HK-2 (cell line): Measurements from ENCODE around the gene DNALI1.
"Not testable (repeated sequence)": the region's sequence is repeated elsewhere in the genome, so short reads cannot be mapped to it uniquely, and the experiment has no call there.

Experiments
- DNase-seq: peaks from one replicate; pipeline ENCODE4 v3.0.0-alpha.2; 2018; ENCODE audit not compliant: unreplicated experiment

Gene DNALI1

DNA sequence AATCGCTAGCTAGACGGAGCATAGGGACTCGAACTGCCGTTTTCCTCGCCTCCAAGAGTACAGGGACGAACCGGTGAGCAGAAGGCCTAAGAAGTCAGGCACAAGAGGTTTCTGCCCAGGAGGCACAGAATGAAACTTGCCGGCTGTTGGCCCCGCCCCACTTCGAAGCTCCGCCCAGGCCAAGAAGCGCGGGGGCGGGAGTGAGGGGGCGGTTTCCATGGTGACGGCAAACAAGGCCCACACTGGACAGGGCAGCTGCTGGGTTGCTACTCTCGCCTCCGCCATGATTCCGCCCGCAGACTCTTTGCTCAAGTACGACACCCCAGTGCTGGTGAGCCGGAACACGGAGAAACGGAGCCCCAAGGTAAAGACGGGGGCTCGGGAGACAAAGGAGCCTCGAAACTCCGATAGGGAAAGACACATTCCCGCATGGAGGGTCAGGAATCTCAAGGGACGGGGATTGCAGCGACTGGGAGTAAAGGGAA lies at the start of gene DNALI1:
Gene DNALI1 (plus strand): TSS at position 229 of the 485 bp plus-strand sequence. CDS start 55 bp downstream, at position 284.
- no peak for DNase-seq

DNA sequence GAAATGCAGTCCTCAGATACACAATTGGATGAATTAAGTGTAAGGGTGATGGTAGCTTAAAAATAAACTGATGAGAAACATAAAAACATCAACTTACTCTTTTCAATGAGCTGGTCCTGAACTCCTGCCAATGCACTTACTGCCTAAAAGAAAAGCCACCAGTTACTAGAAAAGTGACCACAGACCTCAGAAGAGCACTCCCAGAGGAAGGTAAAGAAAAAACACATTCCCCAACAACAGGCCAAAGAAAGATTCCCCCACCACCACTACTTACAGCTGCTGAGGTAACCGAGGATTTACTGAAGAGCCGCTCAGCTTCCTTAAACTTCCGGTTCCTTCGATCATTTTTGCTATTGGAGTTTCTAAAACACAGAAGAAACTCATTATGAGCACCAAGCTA lies 47.6 kb upstream of the DNALI1 start:
- DNase-seq = no peak

DNA sequence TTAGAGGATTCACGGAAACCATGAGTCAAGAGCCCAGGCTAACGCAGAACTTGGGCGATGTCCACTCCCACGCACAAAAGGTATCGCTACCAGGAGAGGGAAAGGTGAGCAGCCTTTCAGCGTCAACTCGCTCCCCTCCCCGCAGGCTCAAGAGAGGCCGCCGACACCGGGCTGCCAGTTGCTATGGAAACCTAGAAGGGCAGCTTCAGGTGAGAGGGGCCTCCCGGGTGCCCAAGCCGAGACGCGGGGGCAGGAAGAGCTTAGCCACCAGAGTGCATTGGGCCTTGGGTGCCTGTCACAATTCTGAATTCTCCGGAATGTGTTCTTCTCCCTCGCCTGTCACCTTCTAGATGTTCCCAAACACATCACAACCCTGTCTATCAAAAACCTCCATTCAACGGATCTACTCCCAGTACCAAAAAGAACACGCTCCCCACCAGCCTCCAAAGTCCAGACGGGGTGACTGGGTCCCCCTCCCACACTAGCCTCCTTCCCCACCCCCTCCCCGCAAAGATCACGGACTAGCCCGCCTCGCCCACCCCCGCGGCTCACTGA lies 42.9 kb upstream of the DNALI1 start:
- DNase-seq = peak; percentile 24

DNA sequence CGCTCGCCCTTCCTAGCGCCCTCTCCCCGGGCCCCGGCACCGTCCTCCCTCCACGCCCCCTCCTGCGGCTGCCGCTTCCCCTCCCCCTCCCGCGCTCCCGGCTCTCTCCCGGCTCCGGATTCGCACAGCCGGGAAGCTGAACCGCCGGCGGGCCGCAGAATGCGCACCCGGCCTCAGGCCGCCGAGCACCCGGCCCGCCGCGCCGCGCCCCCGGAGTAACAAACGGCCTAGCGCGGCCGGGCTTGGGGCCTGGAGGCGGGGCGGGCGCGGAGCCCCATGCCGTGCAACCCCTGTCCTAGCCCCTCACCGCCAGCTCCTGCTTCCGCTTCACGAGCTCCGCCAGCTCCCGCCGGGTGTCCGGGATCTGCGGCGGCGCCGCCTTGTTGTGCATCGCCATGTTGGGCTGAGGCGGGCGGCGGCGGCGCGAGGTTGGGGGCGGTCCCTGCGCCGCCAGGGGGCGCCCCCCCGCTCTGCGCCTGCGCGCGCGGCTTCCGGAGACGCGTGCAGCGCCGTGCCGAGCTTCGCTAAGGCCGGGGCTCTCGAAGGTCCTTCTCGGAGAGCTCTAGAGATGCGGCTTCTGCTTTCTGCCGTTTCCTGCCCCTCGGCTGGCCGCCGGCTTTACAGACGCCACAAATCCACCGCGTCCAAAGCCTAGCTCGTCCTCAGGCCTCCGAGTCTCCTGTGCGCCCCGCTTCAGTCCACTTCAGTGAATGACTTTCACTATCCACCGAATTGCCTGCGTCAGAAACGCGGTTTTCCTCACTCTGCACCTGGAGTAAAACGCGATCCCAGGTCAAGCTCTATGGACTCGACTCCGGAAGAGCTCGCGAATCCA lies 42.2 kb upstream of the DNALI1 start, which contains the start of gene MEAF6:
Gene MEAF6 (minus strand): TSS at position 417 of the 835 bp plus-strand sequence. CDS start 20 bp downstream, at position 397.
- peak; percentile 88 for DNase-seq

DNA sequence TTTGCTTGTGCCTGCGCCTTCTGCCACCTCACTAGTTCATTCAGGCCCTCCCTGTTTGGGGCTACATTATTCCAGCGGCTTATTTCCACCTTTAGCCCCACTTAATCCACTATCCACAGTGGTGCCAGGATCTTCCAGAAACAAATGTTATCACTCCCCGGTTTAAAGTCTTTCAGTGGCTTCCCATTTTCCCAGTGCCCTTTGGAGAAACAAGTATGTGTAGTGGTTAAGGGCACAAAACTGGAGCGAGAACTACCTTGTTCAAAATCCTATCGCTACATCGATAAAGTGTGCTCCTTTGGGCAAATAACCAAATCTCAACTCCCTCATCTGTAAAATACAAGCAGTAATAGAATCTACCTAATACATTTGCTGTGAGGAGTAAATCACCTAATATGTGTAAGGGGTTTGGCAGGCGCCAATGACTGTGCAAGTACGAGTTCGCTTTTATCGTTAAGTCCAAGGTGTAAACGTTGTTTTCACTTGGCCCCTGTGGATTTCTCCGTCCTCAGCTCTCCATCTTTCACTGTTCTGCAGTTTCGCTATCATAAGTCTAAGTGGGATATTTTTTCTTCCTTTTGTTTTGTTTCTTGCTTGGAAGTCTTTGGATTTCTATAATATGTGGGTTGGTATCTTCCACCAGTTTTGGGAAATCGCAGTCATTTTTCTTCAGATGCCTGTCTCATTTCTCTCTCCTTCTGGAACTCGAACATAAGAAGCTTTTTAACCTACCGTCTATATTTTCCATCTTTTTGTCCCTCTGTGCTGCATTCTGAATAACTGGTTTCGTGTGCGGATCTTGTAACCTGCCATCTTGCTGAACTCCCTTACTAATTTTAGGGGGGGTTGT lies 41.3 kb upstream of the DNALI1 start:
- no peak for DNase-seq

DNA sequence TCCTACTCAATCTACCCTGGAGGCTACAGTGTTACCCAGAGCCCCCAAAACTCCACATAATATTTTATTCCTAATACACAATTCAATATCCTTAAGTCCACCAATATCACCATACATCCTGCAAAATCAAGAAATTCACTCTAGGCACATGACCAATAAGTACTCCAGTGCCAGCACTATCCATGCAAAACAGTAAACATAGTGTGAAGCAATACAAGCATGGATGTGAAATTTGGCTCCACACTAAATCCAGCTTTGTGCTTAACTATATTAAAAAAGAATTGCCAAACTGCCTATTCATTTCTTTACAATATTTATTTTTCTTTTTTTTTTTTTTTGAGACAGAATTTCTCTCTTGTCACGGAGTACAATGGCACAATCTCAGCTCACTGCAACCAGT lies 39.2 kb upstream of the DNALI1 start:
- DNase-seq = no peak

DNA sequence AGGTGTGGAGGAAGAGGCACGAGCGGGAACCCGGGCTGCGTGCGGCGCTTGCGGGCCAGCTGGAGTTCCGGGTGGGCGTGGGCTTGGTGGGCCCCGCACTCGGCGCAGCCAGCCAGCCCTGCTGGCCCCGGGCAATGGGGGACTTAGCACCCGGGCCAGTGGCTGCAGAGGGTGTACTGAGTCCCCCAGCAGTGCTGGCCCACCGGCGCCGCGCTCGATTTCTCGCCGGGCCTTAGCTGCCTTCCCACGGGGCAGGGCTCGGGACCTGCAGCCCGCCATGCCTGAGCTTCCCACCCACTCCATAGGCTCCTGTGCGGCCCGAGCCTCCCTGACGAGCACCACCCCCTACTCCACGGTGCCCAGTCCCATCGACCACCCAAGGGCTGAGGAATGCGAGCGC lies 38.5 kb upstream of the DNALI1 start:
- not testable (repeated sequence) for DNase-seq

DNA sequence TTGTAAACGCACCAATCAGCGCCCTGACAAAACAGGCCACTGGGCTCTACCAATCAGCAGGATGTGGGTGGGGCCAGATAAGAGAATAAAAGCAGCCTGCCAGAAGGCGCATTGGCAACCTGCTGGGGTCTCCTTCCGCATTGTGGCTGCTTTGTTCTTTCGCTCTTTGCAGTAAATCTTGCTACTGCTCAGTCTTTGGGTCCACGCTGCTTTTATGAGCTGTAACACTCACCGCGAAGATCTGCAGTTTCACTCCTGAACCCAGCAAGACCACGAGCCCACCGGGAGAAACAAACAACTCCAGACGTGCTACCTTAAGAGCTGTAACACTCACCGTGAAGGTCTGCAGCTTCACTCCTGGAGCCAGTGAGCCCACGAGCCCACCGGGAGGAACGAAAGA lies 37.8 kb upstream of the DNALI1 start:
- not testable (repeated sequence) for DNase-seq

DNA sequence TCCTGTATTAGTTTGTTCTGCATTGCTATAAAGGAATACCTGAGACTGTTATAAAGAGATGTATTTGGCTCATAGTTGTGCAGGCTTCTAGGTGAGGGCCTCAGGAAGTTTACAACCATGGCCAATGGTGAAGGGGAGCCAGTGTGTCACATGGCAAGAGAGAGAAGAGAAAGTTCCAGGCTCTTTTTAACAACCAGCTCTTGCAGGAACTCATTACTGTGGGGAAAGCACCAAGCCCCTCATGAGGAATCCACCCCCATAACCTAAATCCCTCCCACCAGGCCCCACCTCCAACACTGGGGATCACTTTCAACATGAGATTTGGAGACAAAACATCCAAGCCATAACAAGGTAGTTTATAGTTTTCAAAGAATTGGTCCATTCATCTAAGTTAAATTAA lies 37.1 kb upstream of the DNALI1 start:
- DNase-seq = no peak

DNA sequence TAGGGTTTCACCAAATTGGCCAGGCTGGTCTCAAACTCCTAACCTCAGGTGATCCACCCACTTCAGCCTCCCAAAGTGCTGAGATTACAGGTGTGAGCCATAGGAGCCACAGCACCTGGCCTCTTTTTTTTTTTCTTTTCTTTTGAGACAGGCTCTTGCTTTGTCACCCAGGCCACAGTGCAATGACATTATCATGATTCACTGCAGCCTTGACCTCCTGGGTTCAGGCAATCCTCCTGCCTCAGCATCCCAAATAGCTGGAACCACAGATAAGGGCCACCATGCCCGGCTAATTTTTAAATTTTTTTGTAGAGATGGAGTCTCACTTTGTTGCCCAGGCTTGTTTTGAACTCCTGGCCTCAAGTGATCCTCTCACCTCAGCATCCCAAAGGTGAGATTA lies 26.9 kb upstream of the DNALI1 start:
- DNase-seq = not testable (repeated sequence)

DNA sequence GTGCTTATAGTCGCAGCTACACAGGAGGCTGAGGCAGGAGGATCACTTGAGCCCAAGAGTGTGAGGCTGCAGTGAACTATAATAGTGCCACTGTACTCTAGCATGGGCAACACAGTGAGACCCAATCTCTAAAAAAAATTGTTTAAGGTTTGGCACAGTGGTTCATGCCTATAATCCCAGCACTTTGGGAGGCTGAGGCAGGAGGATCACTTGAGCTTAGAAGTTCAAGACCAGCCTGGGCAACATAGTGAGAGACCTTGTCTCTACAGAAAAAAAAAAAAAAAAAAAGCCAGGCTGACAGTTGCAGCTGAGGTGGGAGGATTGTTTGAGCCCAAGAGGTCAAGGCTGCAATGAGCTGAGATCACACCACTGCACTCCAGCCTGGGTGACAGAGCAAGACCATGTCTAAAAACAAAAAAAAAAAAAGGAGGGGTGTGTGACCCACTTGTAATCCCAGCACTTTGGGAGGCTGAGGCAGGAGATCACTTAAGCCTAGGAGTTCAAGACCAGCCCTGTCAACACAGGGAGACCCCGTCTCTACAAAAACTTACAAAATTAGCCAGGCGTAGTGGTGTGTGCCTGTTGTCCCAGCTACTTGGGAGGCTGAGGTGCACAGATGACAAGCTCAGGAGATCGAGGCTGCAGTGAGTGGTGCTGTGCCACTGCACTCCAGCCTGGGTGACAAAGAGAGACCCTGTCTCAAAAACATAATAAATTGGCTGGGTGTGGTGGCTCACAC lies 24.2 kb upstream of the DNALI1 start:
- not testable (repeated sequence) for DNase-seq

DNA sequence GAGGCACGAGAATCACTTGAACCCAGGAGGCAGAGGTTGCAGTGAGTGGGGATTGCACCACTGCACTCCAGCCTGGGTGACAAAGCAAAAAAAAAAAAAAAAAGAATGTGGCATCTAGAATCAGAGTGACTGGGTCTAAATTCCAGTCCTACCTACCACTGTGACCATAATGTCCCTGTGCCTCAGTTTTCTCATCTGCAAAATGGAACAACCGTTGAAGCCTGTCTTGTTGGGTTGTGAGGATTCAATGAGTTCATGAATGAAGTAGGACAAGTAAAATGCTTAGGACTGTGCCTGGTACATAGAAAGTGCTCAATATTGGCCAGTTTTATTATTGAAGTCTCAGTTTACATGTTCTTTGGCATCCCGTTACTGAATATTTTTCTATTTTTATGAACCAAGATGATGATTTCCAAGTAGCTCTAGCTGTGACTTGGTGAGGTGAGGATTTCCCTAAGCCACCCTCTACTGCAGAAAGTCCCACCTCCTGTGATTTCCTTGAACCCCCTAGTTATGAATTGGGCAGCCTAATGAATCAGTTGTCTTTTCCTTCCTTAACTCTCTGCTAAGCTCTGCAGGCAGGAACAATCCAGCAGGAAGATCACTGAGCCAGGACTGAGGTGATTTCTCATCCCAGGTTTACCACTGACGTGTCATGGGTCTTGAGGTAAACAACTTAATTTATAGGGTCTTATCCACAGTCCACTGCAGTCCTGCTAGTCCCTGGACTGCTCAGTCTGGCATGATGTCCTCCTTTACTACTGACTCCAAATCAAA lies 23.2 kb upstream of the DNALI1 start:
- DNase-seq = no peak

DNA sequence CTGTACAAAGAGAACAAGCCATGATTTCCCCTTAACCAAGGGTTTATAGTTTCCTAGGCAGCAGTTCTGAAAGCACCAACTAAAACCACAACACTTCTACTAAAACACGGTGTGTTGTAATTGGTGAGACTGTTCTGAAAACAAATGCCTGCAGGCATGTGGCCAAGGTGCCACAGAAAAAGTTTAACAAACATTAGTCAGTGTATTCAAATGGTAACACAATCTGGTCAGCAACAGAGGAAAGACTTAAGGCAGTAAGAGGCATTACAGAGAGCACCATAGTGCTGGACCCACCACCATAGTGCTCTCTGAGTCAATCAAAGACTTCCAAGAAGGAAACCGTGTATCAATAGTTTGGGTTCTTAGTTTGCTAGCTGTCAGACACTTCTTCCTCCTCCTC lies 19.4 kb upstream of the DNALI1 start:
- DNase-seq = no peak

DNA sequence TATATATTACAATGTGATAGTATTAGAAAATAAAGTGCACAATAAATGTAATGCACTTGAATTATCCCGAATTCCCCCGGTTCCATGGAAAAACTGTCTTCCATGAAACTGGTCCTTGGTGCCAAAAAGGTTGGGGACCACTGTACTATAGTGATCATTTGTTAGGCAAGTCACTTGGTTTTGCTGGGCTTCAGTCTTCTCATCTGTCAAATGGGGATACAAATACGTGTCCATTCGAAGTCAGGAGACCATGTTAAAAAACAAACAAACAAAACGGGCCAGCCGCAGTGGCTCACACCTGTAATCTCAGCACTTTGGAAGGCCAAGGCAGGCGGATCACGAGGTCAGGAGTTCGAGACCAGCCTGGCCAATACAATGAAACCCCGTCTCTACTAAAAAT lies 17.6 kb upstream of the DNALI1 start:
- DNase-seq = not testable (repeated sequence)

DNA sequence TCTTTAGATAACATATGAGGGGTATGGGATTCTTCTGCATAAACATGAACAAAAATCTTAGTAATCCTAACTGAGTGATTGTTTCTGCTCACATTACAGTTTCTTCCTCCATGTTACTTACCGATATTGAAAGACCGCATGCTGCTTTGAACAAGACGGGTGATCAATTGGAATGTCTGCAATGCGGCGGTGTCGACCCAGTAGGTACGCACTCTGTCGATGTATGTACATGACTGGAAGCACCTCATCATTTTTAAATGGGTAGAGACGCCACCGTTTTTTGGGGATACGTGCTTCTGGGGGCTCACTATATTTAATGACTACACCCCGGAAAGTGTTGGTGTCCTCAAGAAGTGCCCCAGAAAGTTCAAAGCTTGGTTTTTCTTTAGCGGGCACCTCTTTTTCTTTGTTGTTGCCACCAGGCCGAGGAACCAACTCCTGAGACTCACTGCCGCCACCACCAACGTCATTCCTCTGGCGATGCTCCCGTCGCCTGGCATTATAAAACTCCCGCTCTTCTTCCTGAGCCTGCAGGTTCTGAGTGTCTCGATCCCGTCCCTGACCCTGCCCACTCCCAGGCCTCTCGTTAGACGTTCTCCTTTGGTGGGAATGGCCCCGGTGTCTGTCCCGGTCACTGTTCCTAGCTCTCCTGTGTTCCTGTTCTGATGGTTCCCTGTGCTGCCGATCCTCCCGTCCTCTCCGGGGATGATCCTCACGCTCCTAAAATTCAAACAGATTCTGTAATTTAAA lies 16.5 kb upstream of the DNALI1 start:
- no peak for DNase-seq

DNA sequence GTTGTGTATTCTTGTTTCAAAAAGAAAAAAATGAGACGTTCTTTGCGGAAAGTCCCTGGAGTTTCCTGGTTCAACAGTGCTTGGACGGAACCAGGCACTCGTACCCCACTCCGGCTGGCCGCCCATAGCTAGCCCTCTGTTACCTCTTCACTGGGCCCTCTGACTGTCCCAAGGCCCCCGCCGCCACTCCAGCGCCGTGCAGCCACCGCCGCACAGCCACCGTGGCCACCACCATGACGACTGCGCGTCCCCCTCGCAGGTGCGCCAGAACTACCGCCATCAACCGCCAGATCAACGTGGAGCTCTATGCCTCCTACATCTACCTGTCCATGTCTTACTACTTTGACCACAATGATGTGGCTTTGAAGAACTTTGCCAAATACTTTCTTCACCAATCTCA lies 12.2 kb upstream of the DNALI1 start:
- no peak for DNase-seq

DNA sequence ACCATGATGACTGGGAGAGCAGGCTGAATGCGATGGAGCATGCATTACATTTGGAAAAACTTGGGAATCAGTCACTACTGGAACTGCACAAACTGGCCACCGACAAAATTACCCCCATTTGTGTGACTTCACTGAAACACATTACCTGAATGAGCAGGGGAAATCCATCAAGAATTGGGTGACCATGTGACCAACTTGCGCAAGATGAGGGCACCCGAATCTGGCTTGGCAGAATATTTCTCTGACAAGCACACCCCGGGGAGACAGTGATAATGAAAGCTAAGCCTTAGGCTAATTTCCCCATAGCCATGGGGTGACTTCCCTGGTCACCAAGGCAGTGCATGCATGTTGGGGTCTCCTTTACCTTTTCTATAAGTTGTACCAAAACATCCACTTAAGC lies 11.7 kb upstream of the DNALI1 start:
- DNase-seq = no peak

DNA sequence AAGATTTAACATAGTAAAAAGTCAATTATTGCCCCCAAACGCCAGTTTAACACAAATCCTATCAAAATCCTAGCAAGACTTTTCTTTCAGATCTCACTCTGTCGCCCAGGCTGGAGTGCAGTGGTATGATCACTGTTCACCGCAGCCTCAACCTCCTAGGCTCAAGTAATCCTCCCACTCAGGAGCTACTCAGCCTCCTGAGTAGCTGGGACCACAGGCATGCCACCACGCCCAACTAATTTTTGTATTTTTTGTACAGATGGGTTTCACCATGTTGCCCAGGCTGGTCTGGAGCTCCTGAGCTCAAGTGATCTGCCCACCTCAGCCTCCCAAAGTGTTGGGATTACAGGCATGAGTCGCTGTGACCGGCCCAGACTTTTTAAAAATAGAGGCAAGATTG lies 7.4 kb upstream of the DNALI1 start:
- DNase-seq = no peak

DNA sequence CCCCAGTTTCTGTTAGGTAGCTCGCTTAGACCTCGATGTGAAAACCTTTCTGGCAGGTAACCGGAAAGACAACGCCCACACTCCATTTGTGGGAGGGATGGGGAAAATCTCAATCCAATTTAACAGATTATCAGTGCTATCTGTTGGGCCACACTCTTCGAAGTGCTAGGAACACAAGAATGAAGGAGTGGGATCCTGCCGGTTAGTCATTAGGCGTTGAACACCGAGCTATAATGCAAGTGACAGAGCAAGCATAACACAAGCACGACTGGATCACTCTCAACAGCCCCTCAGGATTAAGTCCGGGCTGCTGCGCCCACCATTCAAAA lies 3.2 kb upstream of the DNALI1 start:
- DNase-seq = no peak
